Skeletal muscle satellite cell (primary cell): ENCODE data around the gene ACP3. TPM values are rescaled to one million over a fixed set of nuclear protein-coding genes. Genes with fewer than 3 reads are reported as not detected.

ENCODE experiments used
- H3K27me3 ChIP-seq: 2 replicates; pipeline ENCODE4 v1.7.0; 2013; ENCODE audit warnings: low read length; ENCODE audit not compliant: control insufficient read depth, insufficient read depth
- H3K36me3 ChIP-seq: 2 replicates; pipeline ENCODE4 v1.7.0; 2013; ENCODE audit warnings: mild to moderate bottlenecking, control low read depth, low read length; ENCODE audit not compliant: insufficient read depth
- H3K4me1 ChIP-seq: 2 replicates; pipeline ENCODE4 v1.7.0; 2013; ENCODE audit warnings: low read length; ENCODE audit not compliant: control insufficient read depth, insufficient read depth
- H3K4me2 ChIP-seq: 2 replicates; pipeline ENCODE4 v1.7.0; 2013; ENCODE audit warnings: mild to moderate bottlenecking, low read length
- H3K4me3 ChIP-seq: 2 replicates; pipeline ENCODE4 v1.7.0; 2013; ENCODE audit warnings: low read length
- H3K9ac ChIP-seq: 2 replicates; pipeline ENCODE4 v1.7.0; 2013; ENCODE audit warnings: mild to moderate bottlenecking, low read depth, low read length, moderate library complexity
- H3K9me3 ChIP-seq: replicated peaks from 2 replicates; pipeline ENCODE4 v1.7.0; 2013; ENCODE audit warnings: mild to moderate bottlenecking, control low read depth, low read length
- total RNA-seq: library from RNA; depleted of rRNA; stranded (reverse); fragments of >200 nt; gene quantifications from 2 replicates; pipeline ENCODE4 v1.2.3, GENCODE V29; 2012; rRNA removed

ACP3 gene
- total RNA-seq: 10.0 and 13.9 TPM in 2 replicates

GRCh38 chr3:132317229-132317948, at the start of gene ACP3:
TSS of gene ACP3 (plus strand) at chr3:132317407. CDS start at chr3:132317457, 50 bp downstream.
- Histone ChIP-seq H3K9ac (no peak within 1 kb of the TSS), H3K9me3 (no peaks in the 10 kb centered on the region), H3K4me2 (peak within 1 kb of the TSS; percentile 65), H3K4me3 (no peak within 1 kb of the TSS), H3K36me3 (no peaks in the 10 kb centered on the region), H3K27me3 (no peaks in the 10 kb centered on the region), H3K4me1 (peaks cover 18% of the 10 kb centered on the region)

GRCh38 chr3:132268956-132269355, 48.3 kb upstream of the ACP3 start:
- H3K9me3 ChIP-seq: no peaks in the 10 kb centered on the region
- H3K4me1 ChIP-seq: no peaks in the 10 kb centered on the region
- no peak overlapping the region for H3K4me3 ChIP-seq
- H3K4me2 ChIP-seq: no peak overlapping the region
- H3K9ac ChIP-seq: no peak overlapping the region
- no peaks in the 10 kb centered on the region for H3K36me3 ChIP-seq
- H3K27me3 ChIP-seq: no peaks in the 10 kb centered on the region

- H3K36me3 ChIP-seq: no peaks in the 10 kb centered on the region
- no peaks in the 10 kb centered on the region for H3K9me3 ChIP-seq
- no peaks in the 10 kb centered on the region for H3K4me1 ChIP-seq
- no peaks in the 10 kb centered on the region for H3K27me3 ChIP-seq
- H3K4me2 ChIP-seq: no peak overlapping the region
- H3K9ac ChIP-seq: no peak overlapping the region
- no peak overlapping the region for H3K4me3 ChIP-seq
Measured at GRCh38 chr3:132273036-132273435, 44.2 kb upstream of the ACP3 start.

GRCh38 chr3:132276228-132276906, 40.8 kb upstream of the ACP3 start:
- no peaks in the 10 kb centered on the region for H3K36me3 ChIP-seq
- no peak overlapping the region for H3K4me3 ChIP-seq
- no peaks in the 10 kb centered on the region for H3K4me1 ChIP-seq
- no peaks in the 10 kb centered on the region for H3K9me3 ChIP-seq
- H3K27me3 ChIP-seq: no peaks in the 10 kb centered on the region
- no peak overlapping the region for H3K4me2 ChIP-seq
- no peak overlapping the region for H3K9ac ChIP-seq

GRCh38 chr3:132279030-132279429, 38.2 kb upstream of the ACP3 start:
- H3K27me3 ChIP-seq: no peaks in the 10 kb centered on the region
- H3K4me2 ChIP-seq: no peak overlapping the region
- H3K9ac ChIP-seq: no peak overlapping the region
- H3K36me3 ChIP-seq: no peaks in the 10 kb centered on the region
- no peaks in the 10 kb centered on the region for H3K4me1 ChIP-seq
- H3K4me3 ChIP-seq: no peak overlapping the region
- no peaks in the 10 kb centered on the region for H3K9me3 ChIP-seq

- Histone ChIP-seq H3K36me3 (no peaks in the 10 kb centered on the region), H3K9me3 (no peaks in the 10 kb centered on the region), H3K9ac (no peak overlapping the region), H3K4me2 (no peak overlapping the region), H3K4me1 (no peaks in the 10 kb centered on the region), H3K4me3 (no peak overlapping the region), H3K27me3 (no peaks in the 10 kb centered on the region)
Measured at GRCh38 chr3:132283440-132283839, 33.8 kb upstream of the ACP3 start.

- H3K9ac ChIP-seq: no peak overlapping the region
- H3K27me3 ChIP-seq: no peaks in the 10 kb centered on the region
- H3K4me3 ChIP-seq: no peak overlapping the region
- H3K4me2 ChIP-seq: no peak overlapping the region
- peaks cover 1% of the 10 kb centered on the region for H3K4me1 ChIP-seq
- no peaks in the 10 kb centered on the region for H3K36me3 ChIP-seq
- H3K9me3 ChIP-seq: no peaks in the 10 kb centered on the region
Measured at GRCh38 chr3:132283916-132284405, 33.2 kb upstream of the ACP3 start.

- Histone ChIP-seq H3K9ac (no peak overlapping the region), H3K36me3 (no peaks in the 10 kb centered on the region), H3K4me3 (no peak overlapping the region), H3K4me2 (no peak overlapping the region), H3K4me1 (peaks cover 6% of the 10 kb centered on the region), H3K27me3 (no peaks in the 10 kb centered on the region), H3K9me3 (no peaks in the 10 kb centered on the region)
Measured at GRCh38 chr3:132284781-132285619, 32.2 kb upstream of the ACP3 start.

GRCh38 chr3:132285620-132285945, 31.6 kb upstream of the ACP3 start:
- Histone ChIP-seq H3K9me3 (no peaks in the 10 kb centered on the region), H3K27me3 (no peaks in the 10 kb centered on the region), H3K9ac (no peak overlapping the region), H3K4me1 (peaks cover 6% of the 10 kb centered on the region), H3K36me3 (no peaks in the 10 kb centered on the region), H3K4me3 (no peak overlapping the region), H3K4me2 (no peak overlapping the region)

- Histone ChIP-seq H3K9me3 (no peaks in the 10 kb centered on the region), H3K27me3 (no peaks in the 10 kb centered on the region), H3K4me2 (no peak overlapping the region), H3K9ac (no peak overlapping the region), H3K36me3 (no peaks in the 10 kb centered on the region), H3K4me1 (peaks cover 10% of the 10 kb centered on the region), H3K4me3 (no peak overlapping the region)
Measured at GRCh38 chr3:132286035-132286434, 31.2 kb upstream of the ACP3 start.

- no peaks in the 10 kb centered on the region for H3K36me3 ChIP-seq
- peaks cover 10% of the 10 kb centered on the region for H3K4me1 ChIP-seq
- H3K9me3 ChIP-seq: no peaks in the 10 kb centered on the region
- no peak overlapping the region for H3K4me2 ChIP-seq
- no peaks in the 10 kb centered on the region for H3K27me3 ChIP-seq
- H3K4me3 ChIP-seq: no peak overlapping the region
- no peak overlapping the region for H3K9ac ChIP-seq
Measured at GRCh38 chr3:132288357-132288756, 28.9 kb upstream of the ACP3 start.
